Left cardiac atrium (tissue), 4 donors: ENCODE results near the gene ARHGEF12. TPM values are rescaled to one million over a fixed set of nuclear protein-coding genes. Genes with fewer than 3 reads are reported as not detected.
A peak's percentile ranks its signal among the peaks of the same experiment; 100 is the strongest.

ENCODE experiments used
- ATAC-seq, 2 donors: fragments of 200-7000 bp; cut with Tn5 transposase; one replicate each; pipeline ENCODE4 v1.9.1; 2020; ENCODE audit warnings: mild to moderate bottlenecking in 2 of 2, moderate library complexity in 2 of 2
- DNase-seq: peaks from one replicate; pipeline ENCODE4 v3.0.0-alpha.2; 2020
- intact Hi-C, 2 donors: fragments of 100-400 bp; cut with DNase I; formaldehyde crosslinking; loops; one replicate each; pipeline versions ENCODE4 v1.14.1 to v1.15.1; 2022 to 2023
- total RNA-seq, 2 donors: library from RNA; stranded (reverse); fragmentation: NEBNext Ultra II Directional; extraction: Animal tissue kit (Norgen Biotek cat#: 25700); gene quantifications; one replicate each; pipeline ENCODE4 v1.2.1, GENCODE V29; 2021
- donor health status: DM: no; HTN: yes; CAD: no.
- donor health status: DM: no; HTN: yes; CAD: no; lungs with severe emphysema.
- donor health status: DM: yes; HTN: yes; CAD: no.
- donor health status: Dilated cardiomyopathy.

ARHGEF12 gene
- total RNA-seq, 2 donors from 2014 or later = 76.4 to 92.3 TPM

- intact Hi-C loops = no loop called here
- ATAC-seq = peak in 1 of 2 donors; percentile 17
- DNase-seq = no peak
These were observed 36.1 kb downstream of the ARHGEF12 start for GRCh38 chr11:120372296-120372695.

- intact Hi-C loops = no loop called here
- no peak for ATAC-seq
- DNase-seq = no peak
These were observed 38.9 kb downstream of the ARHGEF12 start for GRCh38 chr11:120375076-120375475.

GRCh38 chr11:120376547-120377182, 40.5 kb downstream of the ARHGEF12 start:
- intact Hi-C loops = no loop called here
- DNase-seq = no peak
- ATAC-seq = no peak

GRCh38 chr11:120378474-120378873, 42.3 kb downstream of the ARHGEF12 start:
- intact Hi-C loops = no loop called here
- DNase-seq (no peak), ATAC-seq (no peak)

- ATAC-seq (no peak), DNase-seq (no peak)
- intact Hi-C loops = no loop called here
These were observed 45.2 kb downstream of the ARHGEF12 start for GRCh38 chr11:120381401-120381800.

- ATAC-seq (no peak), DNase-seq (no peak)
- intact Hi-C loops = no loop called here
These were observed 47.4 kb downstream of the ARHGEF12 start for GRCh38 chr11:120383518-120384155.

- intact Hi-C loops = no loop called here
- ATAC-seq = no peak
These were observed 48.3 kb downstream of the ARHGEF12 start for GRCh38 chr11:120384476-120384875.

GRCh38 chr11:120385110-120385509, 48.9 kb downstream of the ARHGEF12 start:
- intact Hi-C loops = no loop called here
- no peak for DNase-seq
- ATAC-seq = no peak

More at GRCh38 chr11:120384476-120384875, 48.3 kb downstream of the ARHGEF12 start:
- DNase-seq = no peak

- no peak for ATAC-seq
- no peak for DNase-seq
- intact Hi-C loops = no loop called here
These were observed 49.4 kb downstream of the ARHGEF12 start for GRCh38 chr11:120385655-120386054.

- intact Hi-C loops = no loop called here
- DNase-seq = no peak
- ATAC-seq = no peak
These were observed 50.1 kb downstream of the ARHGEF12 start for GRCh38 chr11:120386318-120386717.

GRCh38 chr11:120386774-120387371, 50.7 kb downstream of the ARHGEF12 start:
- no peak for ATAC-seq
- intact Hi-C loops = no loop called here

GRCh38 chr11:120388261-120388660, 52.0 kb downstream of the ARHGEF12 start:
- intact Hi-C loops = no loop called here
- ATAC-seq (no peak), DNase-seq (no peak)

More at GRCh38 chr11:120386774-120387371, 50.7 kb downstream of the ARHGEF12 start:
- no peak for DNase-seq

GRCh38 chr11:120389693-120390584, 53.7 kb downstream of the ARHGEF12 start:
- intact Hi-C loops = loop anchor here in 1 of 2 donors (10.0 kb wide), 1 partner anchor 45 kb away; no protein-coding TSS in a partner anchor
- ATAC-seq = no peak
- DNase-seq = no peak

GRCh38 chr11:120390585-120390922, 54.3 kb downstream of the ARHGEF12 start:
- intact Hi-C loops = loop anchor here in 1 of 2 donors (10.0 kb wide), 1 partner anchor 46 kb away; no protein-coding TSS in a partner anchor
- no peak for ATAC-seq
- no peak for DNase-seq

- intact Hi-C loops = loop anchor here in 1 of 2 donors (10.0 kb wide), 1 partner anchor 46 kb away; no protein-coding TSS in a partner anchor
- DNase-seq (no peak), ATAC-seq (peak; percentile 53 to 55)
These were observed 55.1 kb downstream of the ARHGEF12 start for GRCh38 chr11:120391292-120391691.

GRCh38 chr11:120391854-120392253, 55.6 kb downstream of the ARHGEF12 start:
- intact Hi-C loops = loop anchor here in 1 of 2 donors (10.0 kb wide), 1 partner anchor 47 kb away; no protein-coding TSS in a partner anchor
- ATAC-seq (no peak), DNase-seq (no peak)

- no peak for ATAC-seq
- intact Hi-C loops = loop anchor here in 1 of 2 donors (10.0 kb wide), 1 partner anchor 48 kb away; no protein-coding TSS in a partner anchor
- no peak for DNase-seq
These were observed 56.1 kb downstream of the ARHGEF12 start for GRCh38 chr11:120392314-120392713.

- intact Hi-C loops = loop anchor here in 1 of 2 donors (10.0 kb wide), 1 partner anchor 48 kb away; no protein-coding TSS in a partner anchor
- ATAC-seq = no peak
- no peak for DNase-seq
These were observed 56.6 kb downstream of the ARHGEF12 start for GRCh38 chr11:120392793-120393192.

- ATAC-seq = no peak
- no peak for DNase-seq
- intact Hi-C loops = loop anchor here in 1 of 2 donors (10.0 kb wide), 1 partner anchor 49 kb away; no protein-coding TSS in a partner anchor
These were observed 57.9 kb downstream of the ARHGEF12 start for GRCh38 chr11:120394119-120394518.
